Measurements from ENCODE around the gene SMCR8. TPM values are rescaled to one million over a fixed set of nuclear protein-coding genes. Genes with fewer than 3 reads are reported as not detected.

Gene SMCR8
- total and polyA plus RNA-seq, 2 of the 8 experiments (the other 6 are each of a cell fraction or from before 2014, with no cell fraction given): 6.9 to 18.5 TPM

GRCh38 chr17:18281788-18282187 is 33.3 kb upstream of the SMCR8 start:
- Histone ChIP-seq H3K14ac (ENCODE audit: insufficient read length) (no peak overlapping the region), H3K4me3 (ENCODE audit: extremely low read depth in 1 of 4, insufficient read depth in 2 of 4, low read depth in 3 of 4, low read length in 4 of 4) (no peak overlapping the region), H3K56ac (replicated peaks; ENCODE audit: insufficient read length, low read depth, low read length) (no peak overlapping the region), H3K36me3 (ENCODE audit: control insufficient read depth in 2 of 4, insufficient read depth in 4 of 4, low read length in 3 of 4) (peaks cover 41 to 86% (median 69%) of the 10 kb centered on the region in 4 experiments), H4K8ac (ENCODE audit: extremely low read depth, insufficient read depth, low read length) (no peak overlapping the region), H4K5ac (ENCODE audit: insufficient read length, low read depth, low read length) (no peak overlapping the region), H2BK12ac (ENCODE audit: low read depth, low read length) (no peak overlapping the region), H2AFZ (ENCODE audit: low read length) (no peak overlapping the region), H3K23ac (ENCODE audit: insufficient read length) (no peak overlapping the region), H3K27ac (ENCODE audit: low read depth, low read length) (no peak overlapping the region), H3K4ac (replicated peaks; ENCODE audit: insufficient read length, low read depth, low read length) (no peak overlapping the region), H4K20me1 (replicated peaks in 1 of 2; ENCODE audit: control insufficient read depth in 1 of 2, insufficient read depth in 2 of 2, low read length in 2 of 2) (peaks cover 3 to 12% of the 10 kb centered on the region in 2 experiments), H3K27me3 (replicated peaks in 1 of 4; ENCODE audit: control insufficient read depth in 3 of 4, extremely low read depth in 1 of 4, insufficient read depth in 3 of 4, low read length in 3 of 4) (no peaks in the 10 kb centered on the region), H3K9ac (replicated peaks in 1 of 4; ENCODE audit: extremely low read depth in 1 of 4, low read depth in 3 of 4, low read length in 3 of 4) (no peak overlapping the region), H2AK5ac (ENCODE audit: low read depth, low read length) (no peak overlapping the region), H2BK5ac (ENCODE audit: low read depth, low read length) (no peak overlapping the region), H3K4me1 (replicated peaks in 1 of 4; ENCODE audit: control insufficient read depth in 3 of 4, insufficient read depth in 4 of 4, low read length in 3 of 4) (no peaks in the 10 kb centered on the region), H3K4me2 (ENCODE audit: insufficient read depth in 1 of 2, low read depth in 2 of 2, low read length in 2 of 2) (no peak overlapping the region), H2BK15ac (ENCODE audit: low read length) (no peak overlapping the region), H3K79me1 (ENCODE audit: low read depth, low read length) (no peaks in the 10 kb centered on the region), H2BK120ac (replicated peaks; ENCODE audit: low read depth, low read length) (no peak overlapping the region), H3K9me3 (ENCODE audit: insufficient read depth in 2 of 2, low read depth in 1 of 2, low read length in 1 of 2) (no peaks in the 10 kb centered on the region), H3K18ac (ENCODE audit: extremely low read depth, low read length) (no peak overlapping the region), H3K23me2 (ENCODE audit: low read depth, low read length) (no peaks in the 10 kb centered on the region), H4K91ac (replicated peaks; ENCODE audit: insufficient read length, low read length) (no peak overlapping the region), H2BK20ac (ENCODE audit: low read length) (no peak overlapping the region), H3K79me2 (ENCODE audit: control insufficient read depth in 1 of 2, insufficient read depth in 2 of 2, low read length in 2 of 2) (no peaks in the 10 kb centered on the region)
- DNase-seq (ENCODE audit: low read depth in 1 of 2, low spot score in 2 of 2) (no peak), FAIRE-seq (no peak)
- 92% methylated on average over 6 of the region's 6 CpGs; no CpG with 5 or more reads in 1 of the 2 experiments for WGBS, 2 experiments (ENCODE audit: extremely low coverage in 1 of 2, insufficient coverage in 1 of 2, insufficient read length in 1 of 2, insufficient replicate concordance in 2 of 2, low coverage in 1 of 2, low lambda C conversion rate in 2 of 2, missing lambda C conversion rate in 1 of 2)
- POLR2A ChIA-PET (ENCODE audit: partially characterized antibody): interaction anchor here (1.6 to 2.0 kb wide), 2 partner anchors 11 to 18 kb away, joined by 4 to 6 read pairs; no protein-coding TSS in a partner anchor
- CTCF ChIA-PET (ENCODE audit: partially characterized antibody): interaction anchor here (2.2 kb wide), 1 partner anchor 26 kb away, joined by 4 read pairs; no protein-coding TSS in a partner anchor
- TF ChIP-seq ATF2 (IDR thresholded peaks at IDR 0.05; ENCODE audit: low read length): no peak
- TF ChIP-seq ATF3 (IDR thresholded peaks at IDR 0.05; ENCODE audit: insufficient read depth, low read depth, low read length): no peak
- no peak for TF ChIP-seq NANOG (IDR thresholded peaks at IDR 0.05; ENCODE audit: insufficient read depth, low read depth, low read length, poor library complexity, severe bottlenecking)
- TF ChIP-seq HDAC6 (IDR thresholded peaks at IDR 0.05; ENCODE audit: low read depth, low read length): no peak
- no peak for TF ChIP-seq SAP30 (IDR thresholded peaks at IDR 0.05; ENCODE audit: insufficient read depth, insufficient replicate concordance, low read length)
- no peak for TF ChIP-seq SIN3A (conservative IDR thresholded peaks at IDR 0.05 in 1 of 2, IDR thresholded peaks at IDR 0.05 in 1 of 2; ENCODE audit: low read depth in 1 of 2, low read length in 2 of 2)
- no peak for TF ChIP-seq ASH2L (IDR thresholded peaks at IDR 0.05; ENCODE audit: low read length)
- TF ChIP-seq, protein P1, sequence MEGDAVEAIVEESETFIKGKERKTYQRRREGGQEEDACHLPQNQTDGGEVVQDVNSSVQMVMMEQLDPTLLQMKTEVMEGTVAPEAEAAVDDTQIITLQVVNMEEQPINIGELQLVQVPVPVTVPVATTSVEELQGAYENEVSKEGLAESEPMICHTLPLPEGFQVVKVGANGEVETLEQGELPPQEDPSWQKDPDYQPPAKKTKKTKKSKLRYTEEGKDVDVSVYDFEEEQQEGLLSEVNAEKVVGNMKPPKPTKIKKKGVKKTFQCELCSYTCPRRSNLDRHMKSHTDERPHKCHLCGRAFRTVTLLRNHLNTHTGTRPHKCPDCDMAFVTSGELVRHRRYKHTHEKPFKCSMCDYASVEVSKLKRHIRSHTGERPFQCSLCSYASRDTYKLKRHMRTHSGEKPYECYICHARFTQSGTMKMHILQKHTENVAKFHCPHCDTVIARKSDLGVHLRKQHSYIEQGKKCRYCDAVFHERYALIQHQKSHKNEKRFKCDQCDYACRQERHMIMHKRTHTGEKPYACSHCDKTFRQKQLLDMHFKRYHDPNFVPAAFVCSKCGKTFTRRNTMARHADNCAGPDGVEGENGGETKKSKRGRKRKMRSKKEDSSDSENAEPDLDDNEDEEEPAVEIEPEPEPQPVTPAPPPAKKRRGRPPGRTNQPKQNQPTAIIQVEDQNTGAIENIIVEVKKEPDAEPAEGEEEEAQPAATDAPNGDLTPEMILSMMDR (IDR thresholded peaks at IDR 0.05; ENCODE audit: control extremely low read depth in 1 of 3, insufficient read depth in 1 of 3, low read depth in 1 of 3, low read length in 3 of 3): no peak
